ENCODE results near the gene SYT2. TPM values are rescaled to one million over a fixed set of nuclear protein-coding genes. Genes with fewer than 3 reads are reported as not detected.

The SYT2 gene
- total and polyA plus RNA-seq, 10 of the 15 experiments (the other 5 are each of a cell fraction or from before 2014, with no cell fraction given), result not detected

GRCh38 chr1:202709276-202710041 is 795 bp downstream of the SYT2 start (continued):
- TF ChIP-seq HSF1 (IDR thresholded peaks at IDR 0.05; ENCODE audit: low read depth, low read length), result no peak

GRCh38 chr1:202708456-202709275 is 1.6 kb downstream of the SYT2 start:
- H3K4me3 ChIP-seq, result no peak overlapping the region
- DNase-seq (ENCODE audit: low read depth, low spot score) (no peak), FAIRE-seq (no peak), ATAC-seq (no peak)
- POLR2A ChIA-PET, result no interaction called here
- intact Hi-C loops (cut with micrococcal nuclease; ENCODE audit: unreplicated experiment) (no loop called here), in situ Hi-C loops (cut with MboI) (no loop called here)
- RAD21 ChIA-PET (ENCODE audit: unreplicated experiment), result no interaction called here
- CTCF ChIA-PET, result interaction anchor here (0.5 to 1.9 kb wide), 3 partner anchors 10 to 516 kb away, joined by 3 to 8 read pairs (median 3); no protein-coding TSS in a partner anchor
- no peaks in the 10 kb centered on the region for H3K4me1 ChIP-seq (ENCODE audit: control insufficient read depth, insufficient read depth, low read length)
- no peak overlapping the region for H2AFZ ChIP-seq (ENCODE audit: control insufficient read depth, low read depth, low read length)
- BruUV-seq (replicated peaks), result no TSS peak
- H3K27ac ChIP-seq (ENCODE audit: control insufficient read depth, insufficient read depth), result no peak overlapping the region
- no peaks in the 10 kb centered on the region for H3K36me3 ChIP-seq (ENCODE audit: control insufficient read depth in 2 of 2, insufficient read depth in 2 of 2, low read length in 1 of 2)
- no peak overlapping the region for H3K9ac ChIP-seq (ENCODE audit: control insufficient read depth, insufficient read depth, low read length)
- no peaks in the 10 kb centered on the region for H3K9me3 ChIP-seq (replicated peaks; ENCODE audit: control insufficient read depth, insufficient read depth, low read length)
- H4K20me1 ChIP-seq (ENCODE audit: control insufficient read depth, insufficient read depth), result no peaks in the 10 kb centered on the region
- WGBS (ENCODE audit: insufficient coverage, insufficient replicate concordance, low lambda C conversion rate, missing lambda C conversion rate), result 18% methylated on average over 12 of the region's 12 CpGs
- H3K79me2 ChIP-seq (ENCODE audit: control insufficient read depth, insufficient read depth, low read length), result no peaks in the 10 kb centered on the region
- H3K27me3 ChIP-seq (replicated peaks in 1 of 2; ENCODE audit: control insufficient read depth in 2 of 2, insufficient read depth in 2 of 2, low read length in 1 of 2), result peaks cover 14 to 20% of the 10 kb centered on the region in 2 experiments
- H3K4me2 ChIP-seq (ENCODE audit: control insufficient read depth, insufficient read depth), result no peak overlapping the region
- SMC1A ChIA-PET (ENCODE audit: uncharacterized antibody, unreplicated experiment), result no interaction called here
- TF ChIP-seq ZNF384 (IDR thresholded peaks at IDR 0.05; ENCODE audit: borderline replicate concordance, low read depth, low read length), result no peak
- no peak for TF ChIP-seq FOS (IDR thresholded peaks at IDR 0.05; ENCODE audit: borderline replicate concordance, extremely low read depth, insufficient read length)
- TF ChIP-seq TBL1XR1 (IDR thresholded peaks at IDR 0.05; ENCODE audit: low read depth, low read length), result no peak
- TF ChIP-seq SIN3A (IDR thresholded peaks at IDR 0.05; ENCODE audit: low read depth, low read length), result no peak
- TF ChIP-seq HDAC2 (IDR thresholded peaks at IDR 0.05), result no peak
- TF ChIP-seq HCFC1 (IDR thresholded peaks at IDR 0.05; ENCODE audit: low read length), result no peak
- TF ChIP-seq BCLAF1 (IDR thresholded peaks at IDR 0.05), result no peak
- TF ChIP-seq RB1 (IDR thresholded peaks at IDR 0.05; ENCODE audit: borderline replicate concordance), result no peak
